ENCODE data around the gene SYTL2.

Gene SYTL2

GRCh38 chr11:85759915-85760314, 51.0 kb downstream of the SYTL2 start:
- no peak for DNase-seq

- no peak for DNase-seq
These were observed 52.4 kb downstream of the SYTL2 start for GRCh38 chr11:85758480-85759039.

- no peak for DNase-seq
These were observed 52.9 kb downstream of the SYTL2 start for GRCh38 chr11:85758026-85758425.

- DNase-seq = no peak
These were observed 54.3 kb downstream of the SYTL2 start for GRCh38 chr11:85756401-85757200.

GRCh38 chr11:85755701-85756100, 55.2 kb downstream of the SYTL2 start:
- DNase-seq = no peak

GRCh38 chr11:85755285-85755684, 55.7 kb downstream of the SYTL2 start:
- DNase-seq = no peak

- no peak for DNase-seq
These were observed 57.9 kb downstream of the SYTL2 start for GRCh38 chr11:85752890-85753581.

GRCh38 chr11:85752201-85752889, 58.6 kb downstream of the SYTL2 start:
- DNase-seq = no peak

- no peak for DNase-seq
These were observed 59.2 kb downstream of the SYTL2 start for GRCh38 chr11:85751724-85752123.

- DNase-seq = no peak
These were observed 60.3 kb downstream of the SYTL2 start for GRCh38 chr11:85750646-85751045.

- DNase-seq = no peak
These were observed 61.1 kb downstream of the SYTL2 start for GRCh38 chr11:85749884-85750283.

- DNase-seq = no peak
These were observed 61.6 kb downstream of the SYTL2 start for GRCh38 chr11:85749287-85749834.

GRCh38 chr11:85748455-85748891, 62.5 kb downstream of the SYTL2 start:
- DNase-seq = no peak

GRCh38 chr11:85746670-85747069, 64.3 kb downstream of the SYTL2 start:
- no peak for DNase-seq

- no peak for DNase-seq
These were observed 65.3 kb downstream of the SYTL2 start for GRCh38 chr11:85745626-85746025.

- no peak for DNase-seq
These were observed 68.1 kb downstream of the SYTL2 start for GRCh38 chr11:85742873-85743275.

GRCh38 chr11:85742348-85742747, 68.6 kb downstream of the SYTL2 start:
- DNase-seq = no peak

- DNase-seq = no peak
These were observed 70.2 kb downstream of the SYTL2 start for GRCh38 chr11:85740481-85741400.

GRCh38 chr11:85737738-85738137, 73.2 kb downstream of the SYTL2 start:
- no peak for DNase-seq

GRCh38 chr11:85735876-85736460, 75.0 kb downstream of the SYTL2 start:
- no peak for DNase-seq

- no peak for DNase-seq
These were observed 78.0 kb downstream of the SYTL2 start for GRCh38 chr11:85732965-85733364.

GRCh38 chr11:85726381-85726780, 84.6 kb downstream of the SYTL2 start:
- no peak for DNase-seq

All from NCI-H1930 (cell line).